Measurements from ENCODE around the gene NPHS1. TPM values are rescaled to one million over a fixed set of nuclear protein-coding genes. Genes with fewer than 3 reads are reported as not detected.

Gene NPHS1
- total RNA-seq, 3 donors from 2014 or later = 0.09 TPM; not detected in 2

GRCh38 chr19:35788205-35788960 is 63.9 kb downstream of the NPHS1 start:
- H3K9me3 ChIP-seq = no peaks in the 10 kb centered on the region
- no peak for ATAC-seq
- no peaks in the 10 kb centered on the region for H3K36me3 ChIP-seq (ENCODE audit: low read depth)
- H3K4me1 ChIP-seq (ENCODE audit: low read depth) = no peaks in the 10 kb centered on the region
- intact Hi-C loops (cut with DNase I, micrococcal nuclease) = no loop called here
- TF ChIP-seq, protein P1, sequence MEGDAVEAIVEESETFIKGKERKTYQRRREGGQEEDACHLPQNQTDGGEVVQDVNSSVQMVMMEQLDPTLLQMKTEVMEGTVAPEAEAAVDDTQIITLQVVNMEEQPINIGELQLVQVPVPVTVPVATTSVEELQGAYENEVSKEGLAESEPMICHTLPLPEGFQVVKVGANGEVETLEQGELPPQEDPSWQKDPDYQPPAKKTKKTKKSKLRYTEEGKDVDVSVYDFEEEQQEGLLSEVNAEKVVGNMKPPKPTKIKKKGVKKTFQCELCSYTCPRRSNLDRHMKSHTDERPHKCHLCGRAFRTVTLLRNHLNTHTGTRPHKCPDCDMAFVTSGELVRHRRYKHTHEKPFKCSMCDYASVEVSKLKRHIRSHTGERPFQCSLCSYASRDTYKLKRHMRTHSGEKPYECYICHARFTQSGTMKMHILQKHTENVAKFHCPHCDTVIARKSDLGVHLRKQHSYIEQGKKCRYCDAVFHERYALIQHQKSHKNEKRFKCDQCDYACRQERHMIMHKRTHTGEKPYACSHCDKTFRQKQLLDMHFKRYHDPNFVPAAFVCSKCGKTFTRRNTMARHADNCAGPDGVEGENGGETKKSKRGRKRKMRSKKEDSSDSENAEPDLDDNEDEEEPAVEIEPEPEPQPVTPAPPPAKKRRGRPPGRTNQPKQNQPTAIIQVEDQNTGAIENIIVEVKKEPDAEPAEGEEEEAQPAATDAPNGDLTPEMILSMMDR (IDR thresholded peaks at IDR 0.05) = no peak
- H3K4me3 ChIP-seq = no peak overlapping the region
- DNase-seq = no peak

DNA sequence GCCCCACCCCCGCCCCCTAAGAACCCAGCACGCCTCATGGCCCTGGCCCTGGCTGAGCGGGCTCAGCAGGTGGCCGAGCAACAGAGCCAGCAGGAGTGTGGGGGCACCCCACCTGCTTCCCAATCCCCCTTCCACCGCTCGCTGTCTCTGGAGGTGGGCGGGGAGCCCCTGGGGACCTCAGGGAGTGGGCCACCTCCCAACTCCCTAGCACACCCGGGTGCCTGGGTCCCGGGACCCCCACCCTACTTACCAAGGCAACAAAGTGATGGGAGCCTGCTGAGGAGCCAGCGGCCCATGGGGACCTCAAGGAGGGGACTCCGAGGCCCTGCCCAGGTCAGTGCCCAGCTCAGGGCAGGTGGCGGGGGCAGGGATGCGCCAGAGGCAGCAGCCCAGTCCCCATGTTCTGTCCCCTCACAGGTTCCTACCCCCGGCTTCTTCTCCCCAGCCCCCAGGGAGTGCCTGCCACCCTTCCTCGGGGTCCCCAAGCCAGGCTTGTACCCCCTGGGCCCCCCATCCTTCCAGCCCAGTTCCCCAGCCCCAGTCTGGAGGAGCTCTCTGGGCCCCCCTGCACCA is 65.0 kb downstream of the NPHS1 start:
- DNase-seq (no peak), ATAC-seq (no peak)
- no peak overlapping the region for H3K4me3 ChIP-seq
- intact Hi-C loops (cut with DNase I, micrococcal nuclease) = no loop called here
- H3K9me3 ChIP-seq = no peaks in the 10 kb centered on the region
- no peaks in the 10 kb centered on the region for H3K4me1 ChIP-seq (ENCODE audit: low read depth)
- TF ChIP-seq, protein P1 (IDR thresholded peaks at IDR 0.05) = no peak
- no peaks in the 10 kb centered on the region for H3K36me3 ChIP-seq (ENCODE audit: low read depth)

GRCh38 chr19:35786299-35787160 is 65.8 kb downstream of the NPHS1 start:
- intact Hi-C loops (cut with DNase I, micrococcal nuclease) = no loop called here
- no peak for ATAC-seq
- Histone ChIP-seq H3K9me3 (no peaks in the 10 kb centered on the region), H3K36me3 (ENCODE audit: low read depth) (no peaks in the 10 kb centered on the region), H3K4me1 (ENCODE audit: low read depth) (no peaks in the 10 kb centered on the region), H3K4me3 (no peak overlapping the region)
- TF ChIP-seq, protein P1 (IDR thresholded peaks at IDR 0.05) = no peak
- DNase-seq = no peak

DNA sequence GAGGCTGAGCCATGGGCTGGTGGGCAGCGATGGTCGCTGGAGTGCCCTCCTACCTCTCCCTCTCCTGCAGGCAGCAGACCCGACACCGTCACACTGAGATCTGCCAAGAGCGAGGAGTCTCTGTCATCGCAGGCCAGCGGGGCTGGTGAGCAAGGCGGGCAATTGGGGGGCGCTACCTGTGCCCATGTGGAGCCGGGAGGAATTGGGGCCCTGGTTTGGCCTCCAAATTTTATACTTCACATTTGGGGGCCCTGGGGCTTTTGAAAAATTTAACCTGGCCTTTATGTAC is 67.0 kb downstream of the NPHS1 start:
- intact Hi-C loops (cut with DNase I, micrococcal nuclease) = no loop called here
- TF ChIP-seq, protein P1 (IDR thresholded peaks at IDR 0.05) = no peak
- no peaks in the 10 kb centered on the region for H3K36me3 ChIP-seq (ENCODE audit: low read depth)
- no peaks in the 10 kb centered on the region for H3K9me3 ChIP-seq
- H3K4me3 ChIP-seq = no peak overlapping the region
- ATAC-seq = no peak
- DNase-seq = no peak
- no peaks in the 10 kb centered on the region for H3K4me1 ChIP-seq (ENCODE audit: low read depth)

- TF ChIP-seq, protein P1 (IDR thresholded peaks at IDR 0.05) = no peak
- intact Hi-C loops (cut with DNase I, micrococcal nuclease) = no loop called here
- DNase-seq (no peak), ATAC-seq (no peak)
- no peaks in the 10 kb centered on the region for H3K36me3 ChIP-seq (ENCODE audit: low read depth)
- no peak overlapping the region for H3K4me3 ChIP-seq
- no peaks in the 10 kb centered on the region for H3K4me1 ChIP-seq (ENCODE audit: low read depth)
- H3K9me3 ChIP-seq = no peaks in the 10 kb centered on the region
Measured at GRCh38 chr19:35784503-35785338, 67.6 kb downstream of the NPHS1 start.

All from mucosa of descending colon (tissue), 3 donors.